Measurements from ENCODE around the gene MGAT4D.
A peak's percentile ranks its signal among the peaks of the same experiment; 100 is the strongest.
"Not testable (repeated sequence)": the region's sequence is repeated elsewhere in the genome, so short reads cannot be mapped to it uniquely, and the experiment has no call there.

The MGAT4D gene

GRCh38 chr4:140497747-140498636, at the start of gene MGAT4D:
TSS of gene MGAT4D (minus strand) at chr4:140498293. CDS start at chr4:140498222, 71 bp downstream.
- no peak for DNase-seq (ENCODE audit: low read depth)

- peak; percentile 62 for DNase-seq (ENCODE audit: low read depth)
Observed at GRCh38 chr4:140533951-140534480, 35.9 kb upstream of the MGAT4D start.

- no peak for DNase-seq (ENCODE audit: low read depth)
Observed at GRCh38 chr4:140529434-140529833, 31.3 kb upstream of the MGAT4D start.

- peak; percentile 98 for DNase-seq (ENCODE audit: low read depth)
Observed at GRCh38 chr4:140523857-140524742, 26.0 kb upstream of the MGAT4D start, which contains the start of gene ELMOD2. TSS of gene ELMOD2 (plus strand) at chr4:140524168. CDS start at chr4:140525429, 1,261 bp downstream.

- no peak for DNase-seq (ENCODE audit: low read depth)
Observed at GRCh38 chr4:140523370-140523856, 25.3 kb upstream of the MGAT4D start.

GRCh38 chr4:140515423-140515822, 17.3 kb upstream of the MGAT4D start:
- no peak for DNase-seq (ENCODE audit: low read depth)

- DNase-seq (ENCODE audit: low read depth) = not testable (repeated sequence)
Observed at GRCh38 chr4:140513765-140514164, 15.7 kb upstream of the MGAT4D start.

GRCh38 chr4:140504261-140504660, 6.2 kb upstream of the MGAT4D start:
- no peak for DNase-seq (ENCODE audit: low read depth)

GRCh38 chr4:140499391-140499790, 1.3 kb upstream of the MGAT4D start:
- DNase-seq (ENCODE audit: low read depth) = no peak

GRCh38 chr4:140497405-140497746, 717 bp downstream of the MGAT4D start:
- DNase-seq (ENCODE audit: low read depth) = no peak

GRCh38 chr4:140485939-140486338, 12.2 kb downstream of the MGAT4D start:
- DNase-seq (ENCODE audit: low read depth) = no peak

GRCh38 chr4:140483445-140483844, 14.6 kb downstream of the MGAT4D start:
- no peak for DNase-seq (ENCODE audit: low read depth)

- DNase-seq (ENCODE audit: low read depth) = no peak
Observed at GRCh38 chr4:140472156-140472555, 25.9 kb downstream of the MGAT4D start.

- no peak for DNase-seq (ENCODE audit: low read depth)
Observed at GRCh38 chr4:140469791-140470733, 28.0 kb downstream of the MGAT4D start.

- DNase-seq (ENCODE audit: low read depth) = no peak
Observed at GRCh38 chr4:140466146-140466545, 31.9 kb downstream of the MGAT4D start.

GRCh38 chr4:140463614-140464013, 34.5 kb downstream of the MGAT4D start:
- no peak for DNase-seq (ENCODE audit: low read depth)

- DNase-seq (ENCODE audit: low read depth) = no peak
Observed at GRCh38 chr4:140463182-140463581, 34.9 kb downstream of the MGAT4D start.

GRCh38 chr4:140450352-140450751, 47.7 kb downstream of the MGAT4D start:
- no peak for DNase-seq (ENCODE audit: low read depth)

- peak; percentile 6 for DNase-seq (ENCODE audit: low read depth)
Observed at GRCh38 chr4:140448830-140449229, 49.3 kb downstream of the MGAT4D start.

- no peak for DNase-seq (ENCODE audit: low read depth)
Observed at GRCh38 chr4:140448162-140448561, 49.9 kb downstream of the MGAT4D start.

GRCh38 chr4:140444347-140444746, 53.7 kb downstream of the MGAT4D start:
- DNase-seq (ENCODE audit: low read depth) = not testable (repeated sequence)
